ENCODE measurements around the gene PLCB3. TPM values are rescaled to one million over a fixed set of nuclear protein-coding genes. Genes with fewer than 3 reads are reported as not detected.

Gene PLCB3
- total RNA-seq, 1 experiment from 2014 or later: 80.2 TPM

- H3K4me1 ChIP-seq (ENCODE audit: insufficient read depth, low read length): peaks cover 9% of the 10 kb centered on the region; the same call in 1 of the 2 replicates
- peak within 1 kb of the TSS; percentile 88 to 94 for H3K4me3 Mint-ChIP-seq
- H2AK5ac ChIP-seq (ENCODE audit: insufficient read length, low read length): no peak within 1 kb of the TSS
- H3K9me3 Mint-ChIP-seq: no peaks in the 10 kb centered on the region; a peak in 1 of 5 replicates
- H2BK15ac ChIP-seq (ENCODE audit: low read depth, low read length): no peak within 1 kb of the TSS
- H4K5ac ChIP-seq (ENCODE audit: insufficient read length, low read depth, low read length): no peak within 1 kb of the TSS
- H3K4ac ChIP-seq (ENCODE audit: low read depth, low read length): no peak within 1 kb of the TSS
- H4K20me1 ChIP-seq (ENCODE audit: control insufficient read depth, insufficient read depth, insufficient read length): no peaks in the 10 kb centered on the region
- DNase-seq: peak; percentile 95
- H3K27me3 Mint-ChIP-seq (ENCODE audit: low read depth): no peaks in the 10 kb centered on the region
- no peak within 1 kb of the TSS for H3T11ph ChIP-seq (ENCODE audit: low read length)
- H4K8ac ChIP-seq (replicated peaks; ENCODE audit: insufficient read length, low read depth, low read length): no peak within 1 kb of the TSS
- H3K14ac ChIP-seq (ENCODE audit: insufficient read depth, low read length): peak within 1 kb of the TSS; percentile 37
- no peak within 1 kb of the TSS for H2BK120ac ChIP-seq (ENCODE audit: low read depth, low read length, poor library complexity, severe bottlenecking)
- H3K79me2 ChIP-seq (ENCODE audit: insufficient read depth, low read length): peaks cover 9% of the 10 kb centered on the region; the same call in 1 of the 2 replicates
- H3K27ac ChIP-seq (ENCODE audit: insufficient read length, low read depth, low read length): no peak within 1 kb of the TSS
- peak within 1 kb of the TSS; percentile 99 for H3K4me2 ChIP-seq (ENCODE audit: insufficient read depth, insufficient read length, low read length)
- no peaks in the 10 kb centered on the region for H3K9me3 ChIP-seq (ENCODE audit: control insufficient read depth, low read depth, low read length)
- no CpG with 5 or more reads among the region's 74 CpGs for WGBS (ENCODE audit: extremely low coverage, insufficient read length, low lambda C conversion rate)
- peaks cover 3% of the 10 kb centered on the region for H3K79me1 ChIP-seq (ENCODE audit: insufficient read depth, low read depth, low read length, poor library complexity, severe bottlenecking)
- H2BK5ac ChIP-seq (ENCODE audit: insufficient read length, low read length): no peak within 1 kb of the TSS
- peak within 1 kb of the TSS; percentile 95 to 98 (median 96) for H3K27ac Mint-ChIP-seq
- H3K56ac ChIP-seq (ENCODE audit: insufficient read length, low read depth, low read length): no peak within 1 kb of the TSS
- H3K18ac ChIP-seq (ENCODE audit: insufficient read length, low read depth, low read length): peak within 1 kb of the TSS; percentile 33
- H3K27me3 ChIP-seq (ENCODE audit: insufficient read depth, low read length): no peaks in the 10 kb centered on the region
- peaks cover 28% of the 10 kb centered on the region for H3K23me2 ChIP-seq (ENCODE audit: insufficient read length, low read depth, low read length, poor library complexity, severe bottlenecking)
- no peak within 1 kb of the TSS for H2BK12ac ChIP-seq (ENCODE audit: insufficient read length, low read depth, low read length)
- peak within 1 kb of the TSS; percentile 59 for H3K9ac ChIP-seq (ENCODE audit: extremely low read depth, insufficient read length, low read length)
- peak; percentile 39; the same call in 2 of the 3 replicates for TF ChIP-seq CTCF (conservative IDR thresholded peaks at IDR 0.05)
- no peak within 1 kb of the TSS for H3K23ac ChIP-seq (ENCODE audit: insufficient read length, low read depth, low read length)
- H3K36me3 Mint-ChIP-seq (ENCODE audit: insufficient read depth in 1 of 3, low read depth in 3 of 3): peaks cover 12 to 22% (median 13%) of the 10 kb centered on the region in 3 experiments; a peak in 6 of 7 replicates
- no peak within 1 kb of the TSS for H2BK20ac ChIP-seq (ENCODE audit: low read depth, low read length, poor library complexity, severe bottlenecking)
- H2AFZ ChIP-seq (ENCODE audit: low read length): peak within 1 kb of the TSS; percentile 43
- H3K4me1 Mint-ChIP-seq: peaks cover 40 to 53% of the 10 kb centered on the region in 2 experiments
- H4K91ac ChIP-seq (ENCODE audit: insufficient read length, low read depth, low read length): no peak within 1 kb of the TSS
Measured at GRCh38 chr11:64246871-64247728, 4.2 kb upstream of the PLCB3 start, which contains the start of gene PPP1R14B. TSS of gene PPP1R14B (minus strand) at chr11:64246943. CDS start at chr11:64246673, 270 bp downstream.

All from H9 (cell line).